AG04449 (cell line): ENCODE measurements around the gene HINT3.
"Not testable (repeated sequence)": the region's sequence is repeated elsewhere in the genome, so short reads cannot be mapped to it uniquely, and the experiment has no call there.

Experiments used
- CTCF ChIA-PET: fragments of 350-600 bp; formaldehyde crosslinking; extraction: SDS; loops from one replicate; lab custom pipeline; 2021; ENCODE audit warnings: antibody characterized with exemption; lab: Yijun Ruan, JAX
- POLR2A ChIA-PET: fragments of 400-600, 350-600 bp; formaldehyde crosslinking; extraction: SDS; loops from one replicate; lab custom pipeline; 2020; ENCODE audit warnings: antibody characterized with exemption, inconsistent platforms; lab: Yijun Ruan, JAX
- DNase-seq: peaks from one replicate; pipeline ENCODE4 v3.0.0-alpha.2; 2010; ENCODE audit warnings: low read depth, low spot score
- H3K4me3 ChIP-seq: 2 replicates; pipeline ENCODE4 v1.5.1; 2011; ENCODE audit warnings: low read depth, mild to moderate bottlenecking, control low read depth, low read length
- TF ChIP-seq, protein P1 (sequence below): IDR thresholded peaks from one replicate; pipeline ENCODE4 v1.5.1; 2011; ENCODE audit warnings: mild to moderate bottlenecking, moderate library complexity, low read length, control low read depth, inconsistent platforms; ENCODE audit not compliant: insufficient read depth; ENCODE audit errors: missing control alignments

The HINT3 gene

GRCh38 chr6:125961117-125961516 is 4.5 kb downstream of the HINT3 start:
- ChIA-PET CTCF (interaction anchor here (1.0 to 9.1 kb wide), 4 partner anchors 10 to 171 kb away, joined by 3 to 87 read pairs (median 6); no protein-coding TSS in a partner anchor), POLR2A (no interaction called here)
- TF ChIP-seq, protein P1, sequence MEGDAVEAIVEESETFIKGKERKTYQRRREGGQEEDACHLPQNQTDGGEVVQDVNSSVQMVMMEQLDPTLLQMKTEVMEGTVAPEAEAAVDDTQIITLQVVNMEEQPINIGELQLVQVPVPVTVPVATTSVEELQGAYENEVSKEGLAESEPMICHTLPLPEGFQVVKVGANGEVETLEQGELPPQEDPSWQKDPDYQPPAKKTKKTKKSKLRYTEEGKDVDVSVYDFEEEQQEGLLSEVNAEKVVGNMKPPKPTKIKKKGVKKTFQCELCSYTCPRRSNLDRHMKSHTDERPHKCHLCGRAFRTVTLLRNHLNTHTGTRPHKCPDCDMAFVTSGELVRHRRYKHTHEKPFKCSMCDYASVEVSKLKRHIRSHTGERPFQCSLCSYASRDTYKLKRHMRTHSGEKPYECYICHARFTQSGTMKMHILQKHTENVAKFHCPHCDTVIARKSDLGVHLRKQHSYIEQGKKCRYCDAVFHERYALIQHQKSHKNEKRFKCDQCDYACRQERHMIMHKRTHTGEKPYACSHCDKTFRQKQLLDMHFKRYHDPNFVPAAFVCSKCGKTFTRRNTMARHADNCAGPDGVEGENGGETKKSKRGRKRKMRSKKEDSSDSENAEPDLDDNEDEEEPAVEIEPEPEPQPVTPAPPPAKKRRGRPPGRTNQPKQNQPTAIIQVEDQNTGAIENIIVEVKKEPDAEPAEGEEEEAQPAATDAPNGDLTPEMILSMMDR = no peak
- H3K4me3 ChIP-seq = no peak overlapping the region
- no peak for DNase-seq

GRCh38 chr6:125962900-125963497 is 6.4 kb downstream of the HINT3 start:
- POLR2A ChIA-PET = no interaction called here
- no peak for DNase-seq
- TF ChIP-seq, protein P1 = no peak
- CTCF ChIA-PET = interaction anchor here (1.0 to 4.4 kb wide), 4 partner anchors 12 to 181 kb away, joined by 3 to 39 read pairs (median 6); partner anchors contain the start of gene NCOA7
- H3K4me3 ChIP-seq = no peak overlapping the region

- TF ChIP-seq, protein P1 = no peak
- H3K4me3 ChIP-seq = no peak overlapping the region
- no peak for DNase-seq
- ChIA-PET CTCF (interaction anchor here (0.6 to 4.4 kb wide), 7 partner anchors 8 to 653 kb away, joined by 3 to 39 read pairs (median 6); partner anchors contain the start of genes HINT3 and NCOA7), POLR2A (no interaction called here)
Measured at GRCh38 chr6:125963817-125964216, 7.2 kb downstream of the HINT3 start.

GRCh38 chr6:125966569-125966968 is 10.0 kb downstream of the HINT3 start:
- POLR2A ChIA-PET = no interaction called here
- no peak overlapping the region for H3K4me3 ChIP-seq
- TF ChIP-seq, protein P1 = no peak
- no peak for DNase-seq
- CTCF ChIA-PET = interaction anchor here (3.4 kb wide), 1 partner anchor 11 kb away, joined by 32 read pairs; the partner anchor contains the start of gene HINT3

DNA sequence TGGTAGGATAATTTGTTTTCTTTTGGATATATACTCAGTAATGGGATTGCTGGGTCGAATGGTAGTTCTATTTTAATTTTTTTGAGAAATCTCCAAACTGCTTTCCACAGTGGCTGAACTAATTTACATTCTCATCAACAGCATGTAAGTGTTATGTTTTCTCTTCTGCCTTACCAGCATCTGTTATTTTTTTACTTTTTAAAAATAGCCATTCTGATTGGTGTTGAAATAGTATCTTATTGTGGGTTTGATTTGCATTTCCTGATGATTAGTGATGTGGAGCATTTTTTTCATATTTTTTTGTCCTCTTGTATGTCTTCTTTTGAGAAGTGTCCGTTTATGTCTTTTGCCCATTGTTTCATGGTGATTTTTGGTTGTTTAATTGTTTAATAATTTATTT is 11.9 kb downstream of the HINT3 start:
- ChIA-PET CTCF (interaction anchor here (5.2 kb wide), 1 partner anchor 12 kb away, joined by 69 read pairs; the partner anchor contains the start of gene HINT3), POLR2A (no interaction called here)
- TF ChIP-seq, protein P1 = no peak
- no peak overlapping the region for H3K4me3 ChIP-seq
- no peak for DNase-seq

- TF ChIP-seq, protein P1 = no peak
- H3K4me3 ChIP-seq = no peak overlapping the region
- ChIA-PET POLR2A (no interaction called here), CTCF (interaction anchor here (1.0 to 5.2 kb wide), 11 partner anchors 9 to 657 kb away, joined by 3 to 69 read pairs (median 4); partner anchors contain the start of genes HINT3 and NCOA7)
- DNase-seq = no peak
Measured at GRCh38 chr6:125970760-125971159, 14.2 kb downstream of the HINT3 start.

- DNase-seq, H3K4me3 ChIP-seq, POLR2A ChIA-PET: not testable (repeated sequence)
- CTCF ChIA-PET = interaction anchor here (1.1 to 4.3 kb wide), 6 partner anchors 17 to 659 kb away, joined by 3 to 75 read pairs (median 10); partner anchors contain the start of gene NCOA7
Measured at GRCh38 chr6:125972478-125972877, 15.9 kb downstream of the HINT3 start.
